ENCODE data around the gene ANO10.
"Not testable (repeated sequence)": the region's sequence is repeated elsewhere in the genome, so short reads cannot be mapped to it uniquely, and the experiment has no call there.

The ANO10 gene

DNA sequence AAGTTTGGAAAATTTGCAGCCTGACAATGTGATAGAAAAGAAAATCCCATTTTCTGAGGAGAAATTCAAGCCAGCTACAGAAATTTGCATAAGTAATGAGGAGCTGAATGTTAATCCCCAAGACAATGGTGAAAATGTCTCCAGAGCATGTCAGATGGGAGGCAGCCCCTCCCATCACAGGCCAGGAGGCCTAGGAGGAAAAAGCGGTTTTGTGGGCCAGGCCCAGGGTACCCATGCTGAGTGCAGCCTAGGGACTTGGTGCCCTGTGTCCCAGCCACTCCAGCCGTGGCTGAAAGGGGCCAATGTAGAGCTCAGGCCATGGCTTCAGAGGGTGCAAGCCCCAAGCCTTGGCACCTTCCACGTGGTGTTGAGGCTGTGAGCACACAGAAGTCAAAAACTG lies 159.2 kb downstream of the ANO10 start:
- DNase-seq, result not testable (repeated sequence)

DNA sequence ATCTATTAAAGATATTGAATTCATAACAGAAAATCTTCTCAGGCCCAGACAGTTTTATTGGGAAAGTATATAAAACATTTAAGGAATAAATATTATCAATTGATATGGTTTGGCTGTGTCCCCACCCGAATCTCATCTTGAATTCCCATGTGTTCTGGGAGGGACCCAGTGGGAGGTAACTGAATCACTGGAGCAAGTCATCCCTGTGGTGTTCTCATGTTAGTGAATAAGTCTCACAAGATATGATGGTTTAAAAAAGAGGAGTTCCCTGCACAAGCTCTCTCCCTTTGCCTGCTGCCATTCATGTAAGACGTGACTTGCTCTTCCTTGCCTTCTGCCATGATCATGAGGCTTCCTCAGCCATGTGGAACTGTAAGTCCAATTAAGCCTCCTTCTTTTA lies 160.5 kb downstream of the ANO10 start:
- DNase-seq, result no peak

DNA sequence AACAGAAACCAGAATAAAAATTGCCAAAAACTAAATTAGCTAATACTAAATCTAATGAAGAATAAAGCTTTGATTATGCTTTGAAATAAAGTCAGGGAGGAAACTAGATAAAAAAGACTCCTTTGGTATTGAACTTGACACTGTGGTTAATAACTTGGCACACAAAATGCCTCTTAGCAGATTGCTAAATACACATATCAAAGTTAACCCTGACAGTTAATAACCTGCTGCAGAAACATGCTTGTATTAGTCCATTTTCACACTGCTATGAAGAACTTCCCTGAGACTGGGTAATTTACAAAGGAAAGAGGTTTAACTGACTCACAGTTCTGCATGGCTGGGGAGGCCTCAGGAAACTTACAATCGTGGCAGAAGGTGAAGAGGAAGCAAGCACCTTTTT lies 164.8 kb downstream of the ANO10 start:
- not testable (repeated sequence) for DNase-seq

DNA sequence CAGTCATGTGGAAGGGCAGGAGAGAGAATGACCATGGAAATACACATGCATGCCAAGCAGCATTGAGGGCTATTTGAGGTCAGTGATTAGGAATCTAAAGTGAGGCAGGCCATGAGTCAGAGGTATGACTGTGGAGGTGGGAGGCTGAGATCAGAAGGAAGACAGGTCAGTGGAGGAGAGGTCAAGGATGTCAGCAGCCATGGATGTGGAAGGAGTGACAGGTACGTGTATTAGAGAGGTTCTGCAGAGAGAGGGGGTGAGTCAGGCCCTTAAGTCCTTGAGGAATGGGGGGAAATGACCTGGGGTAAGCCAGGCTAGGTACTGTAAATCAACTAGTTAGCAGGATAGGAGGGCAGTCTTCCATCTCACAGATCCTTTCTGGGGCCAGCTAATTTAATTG lies 166.6 kb downstream of the ANO10 start:
- DNase-seq, result no peak

DNA sequence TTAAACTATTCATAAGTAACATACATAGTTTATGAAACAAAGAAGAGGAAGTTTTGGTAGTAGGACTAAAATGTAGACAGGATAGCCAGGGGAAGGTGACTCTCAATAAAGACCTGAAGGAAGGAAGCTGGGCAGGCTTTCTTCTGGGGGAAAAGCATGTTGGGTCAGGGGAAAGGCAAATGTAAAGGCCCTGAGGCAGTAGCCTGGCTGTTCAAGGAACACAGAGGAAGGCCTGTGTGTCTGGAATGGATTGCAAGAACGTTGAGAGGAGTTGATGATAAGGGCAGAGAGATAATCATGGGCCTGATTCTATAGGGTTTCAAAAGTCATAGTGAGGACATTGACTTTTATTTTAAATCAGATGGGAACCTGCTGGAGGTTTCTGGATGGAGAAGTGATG lies 167.8 kb downstream of the ANO10 start:
- DNase-seq, result no peak

DNA sequence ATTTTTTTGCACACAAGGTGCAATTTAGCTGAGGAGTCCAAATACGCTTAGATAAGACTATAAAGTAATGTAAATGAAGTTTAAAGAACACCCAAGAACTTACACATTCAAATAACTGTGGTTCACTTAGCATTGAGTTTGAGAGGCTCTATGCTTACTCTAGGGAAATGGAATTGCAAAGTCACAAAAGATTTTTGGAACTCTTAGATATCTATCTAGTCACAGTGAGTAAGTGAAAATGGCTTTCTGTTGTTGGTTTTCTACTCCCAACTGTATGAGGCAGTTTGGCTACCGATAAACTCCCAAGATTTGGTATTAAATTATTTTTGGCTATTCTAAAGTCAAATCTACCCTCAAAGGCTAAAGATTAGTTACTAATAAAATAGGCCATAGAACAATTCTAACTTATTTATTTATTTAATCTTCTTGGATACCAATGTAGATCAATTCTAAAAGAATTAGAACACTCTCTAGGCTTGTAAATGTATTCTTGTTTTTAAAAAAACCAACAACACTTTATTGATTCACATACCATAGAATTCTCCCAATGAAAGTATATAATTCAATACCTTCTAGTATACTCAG lies 170.0 kb downstream of the ANO10 start:
- DNase-seq, result no peak

DNA sequence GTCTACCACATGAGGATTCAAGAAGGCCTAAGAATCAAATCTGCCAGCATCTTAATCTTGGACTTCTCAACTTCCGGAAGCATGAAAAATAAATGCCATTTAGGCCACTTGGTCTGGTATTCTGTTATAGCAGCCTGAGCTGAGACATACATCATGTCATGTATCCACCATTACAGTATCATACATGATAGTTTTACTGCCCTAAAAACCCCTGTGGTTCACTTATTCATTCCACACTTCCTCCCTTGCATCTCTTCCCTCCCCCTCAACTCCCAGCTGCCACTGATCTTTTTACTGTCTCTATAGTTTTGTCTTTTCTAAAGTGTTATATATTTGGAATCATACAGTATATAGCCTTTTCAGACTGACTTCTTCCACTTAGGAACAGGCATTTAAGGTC lies 173.7 kb downstream of the ANO10 start:
- DNase-seq, result no peak

DNA sequence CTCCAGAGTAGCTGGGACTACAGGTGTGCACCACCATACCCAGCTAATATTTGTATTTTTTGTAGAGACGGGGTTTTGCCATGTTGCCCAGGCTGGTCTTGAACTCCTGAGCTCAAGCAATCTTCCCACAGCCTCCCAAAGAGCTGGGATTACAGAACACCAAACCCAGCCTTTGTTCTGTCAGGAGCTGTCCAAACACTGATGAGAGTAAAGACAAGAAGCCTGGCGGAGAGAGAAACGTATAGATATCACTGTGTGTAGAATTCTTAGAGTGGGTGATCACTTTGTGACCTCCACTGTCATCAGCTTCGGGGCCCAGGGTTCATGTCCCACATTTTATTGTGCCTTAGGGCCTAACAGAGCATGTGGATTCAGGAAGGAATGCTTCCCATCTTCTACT lies 176.0 kb downstream of the ANO10 start:
- DNase-seq, result no peak

DNA sequence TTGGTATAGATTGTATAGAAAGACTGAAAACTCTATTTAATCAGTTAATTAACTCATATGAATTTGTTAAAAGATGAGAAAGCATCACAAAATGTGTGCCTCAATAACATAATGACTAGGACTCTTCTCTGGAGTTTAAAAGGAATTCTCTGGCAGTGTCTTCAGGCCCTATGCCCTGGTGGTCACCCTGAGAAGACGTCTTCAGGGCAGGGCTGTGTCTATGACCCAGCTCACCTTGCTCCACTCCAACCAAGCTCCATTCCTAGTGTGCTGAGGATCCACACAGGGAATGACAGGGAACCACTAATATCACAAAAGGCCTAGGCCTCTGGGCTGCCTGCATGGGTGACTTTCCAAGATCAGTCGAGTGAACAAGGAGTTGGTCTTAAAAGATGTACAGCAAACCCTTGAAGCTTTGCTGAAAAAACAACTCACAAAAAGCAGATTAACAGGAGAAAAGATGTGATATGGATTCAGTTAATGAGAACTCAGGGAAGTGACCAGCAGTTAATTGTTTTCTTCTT lies 178.9 kb downstream of the ANO10 start:
- no peak for DNase-seq

DNA sequence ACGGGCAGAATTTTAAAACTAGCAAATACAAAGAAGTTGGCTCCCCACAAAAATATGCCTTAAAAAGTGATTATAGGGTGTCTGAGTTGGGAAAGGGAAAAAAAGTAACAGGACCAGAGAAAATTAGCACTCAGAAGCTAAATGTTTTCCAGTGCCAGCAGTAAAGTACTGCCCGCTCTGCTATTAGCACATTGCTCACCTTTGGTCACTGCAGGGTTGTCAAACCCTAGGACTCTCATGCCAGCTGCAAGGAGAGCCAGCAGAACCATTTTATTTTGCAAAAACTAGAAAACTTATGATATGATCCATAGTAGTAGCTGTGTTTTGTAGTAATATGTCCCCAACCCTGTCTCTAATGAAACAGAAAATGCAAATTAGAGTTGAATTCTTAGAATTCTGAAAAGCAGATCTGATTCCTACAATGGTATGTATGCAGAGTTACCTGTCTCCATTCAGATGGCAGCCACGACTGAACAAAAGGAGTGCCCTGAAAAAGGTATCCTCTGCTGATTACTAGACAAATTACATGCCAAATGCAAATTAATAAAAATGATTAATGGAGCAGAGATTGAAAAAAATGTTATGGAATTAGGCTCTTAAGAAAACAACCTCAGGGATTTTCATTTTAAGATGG lies 185.2 kb downstream of the ANO10 start:
- no peak for DNase-seq

DNA sequence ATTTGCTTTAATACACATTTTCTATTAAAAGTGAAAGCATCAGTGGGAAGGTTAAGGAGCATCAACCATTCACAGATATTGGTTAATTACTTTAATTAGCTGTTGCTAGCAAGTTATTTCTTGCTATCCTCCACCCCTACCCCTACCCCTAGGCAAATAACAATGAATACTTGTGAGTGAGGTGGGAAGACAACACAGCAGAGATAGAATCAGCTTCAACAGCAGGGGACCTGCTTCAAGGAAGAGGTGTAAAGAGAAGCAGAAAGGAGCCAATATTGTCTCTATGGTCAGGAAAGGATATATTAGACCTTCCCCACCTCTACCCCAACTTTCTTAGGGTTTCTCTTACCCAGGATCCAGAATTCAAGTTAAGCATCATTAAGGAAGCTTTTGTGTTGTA lies 186.1 kb downstream of the ANO10 start:
- no peak for DNase-seq

DNA sequence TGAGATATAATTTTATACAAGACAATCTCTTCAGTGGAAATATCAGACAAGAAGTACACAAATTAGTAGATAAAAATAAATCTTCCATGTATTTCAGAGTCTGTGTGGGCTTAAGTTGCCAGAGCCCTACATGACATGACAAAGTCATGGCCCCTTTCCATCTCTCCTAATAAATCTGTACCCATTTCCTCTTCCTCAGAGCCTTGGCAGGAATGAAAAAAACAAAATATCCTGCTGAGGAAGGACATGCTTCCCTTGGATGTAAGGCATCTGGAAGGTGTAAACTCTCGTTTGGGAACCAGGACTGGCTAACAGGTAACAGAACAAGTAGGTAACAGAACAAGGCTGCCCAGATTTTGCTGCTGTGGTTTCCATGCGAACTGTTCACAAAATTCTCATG lies 187.4 kb downstream of the ANO10 start:
- DNase-seq, result no peak

DNA sequence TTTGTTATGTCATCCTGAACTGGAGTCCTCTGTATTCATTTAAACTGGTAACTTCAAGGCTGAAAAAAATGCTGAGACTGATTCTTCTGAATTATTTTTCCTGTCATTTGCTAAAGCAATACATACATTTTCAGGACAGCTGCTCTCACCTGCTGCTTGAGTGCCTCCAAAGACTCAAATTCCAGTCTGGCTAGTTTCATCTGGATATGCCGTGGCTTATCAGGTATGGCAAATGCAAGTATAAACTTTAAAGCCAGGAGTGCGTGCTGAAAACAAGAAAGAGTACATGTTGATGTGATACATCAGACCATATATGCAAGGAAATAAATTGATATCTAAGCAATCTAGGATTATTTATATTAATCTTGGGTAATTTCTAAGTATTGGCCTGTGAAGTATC lies 189.3 kb downstream of the ANO10 start:
- no peak for DNase-seq

DNA sequence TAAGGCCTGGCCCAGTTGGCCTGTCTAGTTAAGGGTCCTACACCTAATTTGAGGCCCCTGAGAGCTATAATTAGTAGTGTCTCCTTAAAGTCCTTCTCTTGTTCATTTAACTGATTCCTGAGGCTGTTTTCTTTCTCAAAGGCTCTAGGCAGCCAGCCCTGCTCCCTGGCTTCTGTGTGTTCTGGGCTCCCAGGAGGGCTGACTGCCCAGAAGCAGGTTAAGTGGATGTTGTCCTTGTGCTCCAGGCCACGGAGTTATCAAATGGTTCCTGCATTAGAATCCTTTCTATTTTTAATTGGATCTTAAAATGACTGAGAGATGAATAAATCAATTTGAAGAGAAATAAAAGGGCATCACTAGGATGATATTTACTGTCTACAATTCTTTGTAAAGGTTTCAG lies 195.4 kb downstream of the ANO10 start:
- no peak for DNase-seq

DNA sequence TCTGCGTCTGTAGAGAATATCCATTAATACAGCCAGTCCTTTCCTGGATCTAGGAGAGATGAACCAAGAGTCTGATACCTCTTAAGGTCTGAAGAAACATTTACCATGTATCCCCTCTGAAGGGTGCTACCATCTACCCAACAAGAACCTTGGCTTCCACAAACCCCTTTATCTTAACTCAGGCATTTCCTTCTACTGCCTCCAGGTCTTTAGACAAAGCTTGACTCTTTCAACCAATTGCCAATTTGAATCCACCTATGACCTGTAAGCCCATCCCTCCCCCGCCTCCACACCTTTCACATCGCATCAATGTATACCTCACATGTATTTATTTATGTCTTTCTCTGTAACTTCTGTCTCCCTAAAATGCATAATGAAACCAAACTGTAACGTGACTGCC lies 196.0 kb downstream of the ANO10 start:
- DNase-seq, result no peak

DNA sequence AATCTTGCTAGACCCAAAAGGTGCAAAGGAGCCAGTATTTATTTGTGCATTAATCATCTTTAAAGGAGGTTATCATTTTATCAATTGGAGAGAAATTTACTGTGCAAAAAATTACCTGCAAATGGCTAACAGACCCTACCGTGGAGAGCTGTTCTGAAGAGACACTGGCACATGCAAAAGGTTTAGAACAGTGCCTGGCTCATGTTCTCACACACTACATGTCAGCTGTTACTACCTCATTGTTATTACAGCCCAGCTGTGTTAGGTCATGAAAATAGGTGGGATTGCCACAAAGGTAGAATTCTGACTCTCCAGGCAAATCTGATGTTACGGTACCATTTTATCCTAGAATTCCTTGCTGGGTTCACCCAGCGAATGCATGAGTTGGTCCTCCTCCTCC lies 198.2 kb downstream of the ANO10 start:
- no peak for DNase-seq

DNA sequence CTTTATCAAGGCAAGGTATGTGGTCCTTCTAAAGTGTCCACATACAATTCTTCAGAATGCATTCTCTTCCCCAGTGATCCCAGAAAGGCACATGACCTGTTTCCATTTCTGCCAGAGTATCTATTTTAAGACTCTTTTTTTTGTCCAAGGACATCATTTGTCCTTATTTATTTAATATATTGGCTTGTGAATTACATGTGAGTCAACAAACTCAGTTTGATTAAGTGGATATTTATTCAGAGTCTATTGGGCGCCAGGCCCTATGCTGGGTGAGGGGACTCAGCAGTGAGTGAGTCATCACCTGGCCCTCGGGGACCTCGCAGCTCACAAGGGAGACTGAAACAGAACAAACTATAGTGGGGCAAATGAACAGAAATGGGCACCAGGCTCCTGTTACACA lies 198.7 kb downstream of the ANO10 start:
- DNase-seq, result no peak

DNA sequence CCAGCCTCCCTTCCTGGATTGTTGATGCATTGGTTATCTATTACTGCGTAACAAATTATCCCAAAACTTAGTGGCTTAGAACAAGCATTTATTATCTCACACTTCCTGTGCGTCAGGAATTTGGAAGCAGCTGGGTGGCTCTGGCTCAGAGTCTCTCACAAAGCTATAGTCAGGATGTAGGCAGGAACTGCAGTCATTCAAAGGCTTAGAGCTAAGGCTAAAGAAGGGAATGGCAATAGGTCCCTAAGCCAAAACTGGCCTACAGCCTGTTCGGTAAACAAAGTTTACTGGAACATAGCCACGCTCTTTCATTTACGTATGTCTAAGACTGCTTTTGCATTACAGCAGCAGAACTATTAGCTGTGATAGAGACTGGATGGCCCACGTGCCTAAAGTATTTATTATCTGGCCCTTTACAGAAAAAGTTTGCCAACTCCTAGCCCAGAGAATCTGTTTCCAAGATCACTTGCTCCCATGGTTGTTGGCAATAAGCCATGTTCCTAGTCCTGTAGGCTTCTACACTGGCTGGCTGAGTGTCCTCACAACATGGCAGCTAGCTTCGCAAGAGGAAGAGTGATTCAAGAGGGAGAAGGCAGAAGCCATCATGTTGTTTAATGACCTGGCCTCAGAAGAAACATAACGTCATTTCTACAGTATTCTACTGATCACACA lies 203.1 kb downstream of the ANO10 start:
- no peak for DNase-seq

DNA sequence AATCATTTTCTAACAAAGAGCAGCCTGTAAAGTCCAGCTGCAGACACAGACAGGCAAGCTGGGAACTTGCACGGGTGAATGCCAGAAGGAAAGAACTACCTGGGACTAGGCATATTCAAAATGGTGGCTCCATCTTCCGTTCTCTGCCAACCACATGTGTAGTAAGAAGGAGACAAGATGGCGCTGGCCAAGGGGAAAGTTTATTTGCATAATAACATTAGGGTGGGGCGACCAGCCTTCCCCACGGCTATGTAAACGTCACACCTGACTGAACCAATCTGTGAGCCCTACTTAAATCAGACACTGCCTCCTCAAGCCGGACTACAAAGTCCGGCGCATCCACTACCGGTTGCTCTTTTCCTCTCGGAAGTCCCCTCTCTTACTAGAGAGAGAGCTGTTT lies 204.7 kb downstream of the ANO10 start:
- no peak for DNase-seq

DNA sequence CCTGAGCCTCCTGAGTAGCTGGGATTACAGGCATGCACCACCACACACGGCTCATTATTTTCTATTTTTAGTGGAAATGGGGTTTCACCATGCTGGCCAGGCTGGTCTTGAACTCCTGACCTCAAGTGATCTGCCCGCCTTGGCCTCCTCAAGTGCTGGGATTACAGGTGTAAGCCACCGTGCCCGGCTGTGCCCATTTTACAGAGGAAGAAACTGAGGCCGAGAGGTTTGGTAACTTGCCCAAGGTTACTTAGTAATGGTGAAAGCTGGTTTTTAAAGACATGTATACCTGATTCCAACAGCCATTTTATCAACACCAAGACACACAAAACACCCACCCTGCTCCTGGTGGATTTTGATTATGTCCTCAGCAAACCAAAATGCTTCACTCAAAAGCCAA lies 206.7 kb downstream of the ANO10 start:
- no peak for DNase-seq

DNA sequence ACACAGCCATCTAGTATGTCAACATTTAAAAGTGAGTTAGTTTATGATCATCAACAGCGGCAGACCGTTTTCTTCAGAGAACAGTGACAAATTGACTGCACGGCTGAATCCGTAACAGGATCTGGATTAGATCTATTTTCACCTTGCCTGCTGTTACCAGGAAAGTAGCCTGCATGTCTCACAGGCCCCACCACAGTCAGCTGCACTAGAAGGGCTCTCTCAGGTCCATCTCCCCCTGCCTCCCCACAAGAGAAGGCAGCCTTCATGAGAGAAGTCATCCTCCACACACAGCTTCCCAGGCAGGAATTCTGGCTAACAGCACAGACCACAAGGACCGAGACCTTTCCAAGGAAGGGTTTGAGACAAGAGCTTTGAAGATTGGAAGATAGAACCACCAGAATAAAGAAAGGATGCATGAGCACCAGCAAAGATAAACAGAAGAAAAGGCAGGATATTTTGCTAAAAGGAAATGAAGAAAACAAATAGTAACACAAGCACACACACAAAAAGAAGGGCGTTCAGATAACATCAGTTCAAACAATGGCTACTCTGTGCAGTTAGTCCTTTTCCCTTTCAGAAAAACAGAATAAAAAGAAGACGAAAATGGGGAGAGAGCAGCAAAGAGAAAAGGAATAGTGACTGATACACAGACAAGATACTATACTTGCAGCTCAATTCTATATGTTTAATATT lies 208.0 kb downstream of the ANO10 start:
- no peak for DNase-seq

DNA sequence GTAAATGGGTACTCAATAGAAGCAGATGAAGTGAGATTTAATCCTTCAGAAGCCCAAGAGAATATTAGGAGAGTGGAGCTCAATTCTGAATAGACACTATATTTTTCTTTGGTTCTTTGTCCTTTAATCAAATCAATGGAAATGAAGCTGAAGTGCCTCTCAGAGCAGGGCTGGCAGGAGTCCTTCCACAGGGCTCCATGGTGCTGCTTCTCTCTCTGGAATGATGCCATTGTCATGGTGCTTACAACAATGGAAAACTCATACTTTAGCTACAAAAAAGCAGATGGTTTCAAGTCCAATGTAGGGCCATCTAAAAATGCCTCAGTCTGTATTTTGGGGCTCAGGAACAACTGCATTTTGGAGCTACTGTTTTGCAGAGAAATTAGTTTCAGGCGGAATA lies 210.4 kb downstream of the ANO10 start:
- no peak for DNase-seq

DNA sequence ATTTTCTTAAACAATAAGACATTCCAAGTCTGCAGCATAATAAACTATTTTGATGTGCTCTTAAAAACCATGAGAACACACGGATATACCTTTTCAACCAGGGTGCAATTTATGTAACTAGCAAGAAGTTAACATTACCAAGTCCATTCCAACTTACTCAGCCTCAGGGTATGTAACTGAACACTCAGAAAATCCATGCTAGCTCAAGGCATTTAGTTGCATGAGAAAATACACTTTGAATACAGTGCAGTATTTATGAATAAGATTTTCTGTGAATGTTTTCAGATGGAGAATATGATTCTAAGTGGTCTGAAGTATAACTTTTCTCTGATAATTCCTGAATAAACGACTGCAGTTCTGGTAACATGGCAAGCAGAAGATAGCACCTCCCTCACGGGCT lies 211.2 kb downstream of the ANO10 start:
- DNase-seq, result no peak

DNA sequence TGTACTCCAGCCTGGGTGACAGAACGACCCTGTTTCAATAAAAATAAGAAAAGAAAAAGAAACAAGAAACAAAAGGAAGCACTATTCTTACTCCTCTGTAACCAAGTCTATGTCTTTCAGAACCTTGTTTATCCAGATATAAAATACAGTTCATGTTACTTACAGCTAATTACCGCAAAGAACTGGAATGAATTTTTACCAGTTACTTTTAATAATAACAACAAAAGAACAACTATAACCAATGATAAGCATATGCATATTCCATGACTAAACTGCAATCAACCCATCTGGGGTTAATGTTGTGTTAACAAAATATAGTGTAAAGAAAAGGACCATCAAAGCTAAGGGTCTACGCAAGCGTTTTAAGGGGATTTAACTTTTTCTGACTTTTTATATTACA lies 212.3 kb downstream of the ANO10 start:
- DNase-seq, result no peak
